Loucy (cell line): ENCODE measurements around the gene FCHSD2.

Source experiments
- H2AFZ ChIP-seq: fragments of 200-600 bp; sonication (generic); 2 replicates; pipeline ENCODE4 v1.6.0; 2016; ENCODE audit warnings: antibody characterized with exemption, mild to moderate bottlenecking, low read length, moderate library complexity
- H3F3A ChIP-seq: fragments of 200-600 bp; 2 replicates; pipeline ENCODE4 v1.6.0; 2016; ENCODE audit warnings: antibody characterized with exemption, low read depth, mild to moderate bottlenecking
- H3K27me3 ChIP-seq: fragments of 200-600 bp; sonication (generic); 2 replicates; pipeline ENCODE4 v1.6.1; 2014; ENCODE audit warnings: low read length, mild to moderate bottlenecking; ENCODE audit not compliant: insufficient read depth, poor library complexity, severe bottlenecking
- H3K36me3 ChIP-seq: fragments of 200-600 bp; sonication (generic); 2 replicates; pipeline ENCODE4 v1.6.1; 2016; ENCODE audit warnings: low read length; ENCODE audit not compliant: insufficient read depth
- H3K4me1 ChIP-seq: fragments of 200-600 bp; sonication (generic); 2 replicates; pipeline ENCODE4 v1.5.1; 2014; ENCODE audit warnings: low read length, mild to moderate bottlenecking; ENCODE audit not compliant: insufficient read depth, poor library complexity, severe bottlenecking
- H3K4me2 ChIP-seq: fragments of 200-600 bp; sonication (generic); 2 replicates; pipeline ENCODE4 v1.6.0; 2014; ENCODE audit warnings: antibody characterized with exemption, low read length, low read depth, mild to moderate bottlenecking; ENCODE audit not compliant: poor library complexity, severe bottlenecking
- H3K4me3 ChIP-seq: fragments of 200-600 bp; sonication (generic); 2 replicates; pipeline ENCODE4 v1.5.1; 2014; ENCODE audit warnings: low read length, mild to moderate bottlenecking, mixed read lengths; ENCODE audit not compliant: poor library complexity, severe bottlenecking
- H3K79me2 ChIP-seq: fragments of 200-600 bp; sonication (generic); 2 replicates; pipeline ENCODE4 v1.6.1; 2014; ENCODE audit warnings: low read length; ENCODE audit not compliant: insufficient read depth
- H3K9ac ChIP-seq: fragments of 200-600 bp; sonication (generic); 2 replicates; pipeline ENCODE4 v1.6.0; 2014; ENCODE audit warnings: mild to moderate bottlenecking, low read depth, low read length, moderate library complexity; ENCODE audit not compliant: poor library complexity, severe bottlenecking
- H3K9me2 ChIP-seq: fragments of 200-600 bp; sonication (generic); replicated peaks from 2 replicates; pipeline ENCODE4 v1.6.1; 2016; ENCODE audit warnings: low read depth, low read length, mixed read lengths
- H3K9me3 ChIP-seq: fragments of 200-600 bp; sonication (generic); 2 replicates; pipeline ENCODE4 v1.6.1; 2014; ENCODE audit warnings: mild to moderate bottlenecking, antibody characterized with exemption, low read length, low read depth; ENCODE audit not compliant: insufficient read depth
- H4K20me1 ChIP-seq: fragments of 200-600 bp; sonication (generic); 2 replicates; pipeline ENCODE4 v1.6.0; 2014; ENCODE audit warnings: antibody characterized with exemption, low read length, mild to moderate bottlenecking; ENCODE audit not compliant: insufficient read depth, poor library complexity, severe bottlenecking
- CTCF ChIP-seq: fragments of 200-600 bp; sonication (generic); conservative IDR thresholded peaks from 2 replicates; pipeline ENCODE4 v1.5.1; 2014; ENCODE audit warnings: mild to moderate bottlenecking, antibody characterized with exemption, low read length
- EZH2phosphoT487 ChIP-seq: fragments of 200-600 bp; IDR thresholded peaks from 2 replicates; pipeline ENCODE4 v1.6.1; 2018; ENCODE audit warnings: antibody characterized with exemption, mild to moderate bottlenecking, moderate library complexity, borderline replicate concordance

FCHSD2 gene

GRCh38 chr11:72856551-72857345 is 285.4 kb downstream of the FCHSD2 start:
- no peaks in the 10 kb centered on the region for H3K9me2 ChIP-seq
- no peaks in the 10 kb centered on the region for H3F3A ChIP-seq
- no peak overlapping the region for H3K4me3 ChIP-seq
- H3K4me2 ChIP-seq = no peak overlapping the region
- TF ChIP-seq CTCF = no peak
- no peak for TF ChIP-seq EZH2phosphoT487
- peaks cover 18% of the 10 kb centered on the region; the same call in 1 of the 2 replicates for H3K79me2 ChIP-seq
- H3K36me3 ChIP-seq = peaks cover 80% of the 10 kb centered on the region
- no peak overlapping the region for H2AFZ ChIP-seq
- H3K9ac ChIP-seq = no peak overlapping the region
- no peaks in the 10 kb centered on the region for H4K20me1 ChIP-seq
- no peaks in the 10 kb centered on the region for H3K4me1 ChIP-seq
- no peaks in the 10 kb centered on the region for H3K27me3 ChIP-seq
- H3K9me3 ChIP-seq = no peaks in the 10 kb centered on the region

- no peak overlapping the region for H3K9ac ChIP-seq
Measured at GRCh38 chr11:72856065-72856464, 286.1 kb downstream of the FCHSD2 start.

GRCh38 chr11:72851726-72852125 is 290.4 kb downstream of the FCHSD2 start:
- Histone ChIP-seq H3K36me3 (peaks cover 71% of the 10 kb centered on the region), H3K79me2 (peaks cover 18% of the 10 kb centered on the region; the same call in 1 of the 2 replicates)
- no peak for TF ChIP-seq EZH2phosphoT487
- TF ChIP-seq CTCF = no peak

More at GRCh38 chr11:72856065-72856464, 286.1 kb downstream of the FCHSD2 start:
- Histone ChIP-seq H4K20me1 (no peaks in the 10 kb centered on the region), H3K9me2 (no peaks in the 10 kb centered on the region), H2AFZ (no peak overlapping the region), H3F3A (no peaks in the 10 kb centered on the region; the same call in 1 of the 2 replicates), H3K4me1 (no peaks in the 10 kb centered on the region), H3K79me2 (peaks cover 18% of the 10 kb centered on the region; the same call in 1 of the 2 replicates), H3K9me3 (no peaks in the 10 kb centered on the region), H3K27me3 (no peaks in the 10 kb centered on the region), H3K4me3 (no peak overlapping the region), H3K36me3 (peaks cover 81% of the 10 kb centered on the region), H3K4me2 (no peak overlapping the region)
- no peak for TF ChIP-seq EZH2phosphoT487
- no peak for TF ChIP-seq CTCF

More at GRCh38 chr11:72851726-72852125, 290.4 kb downstream of the FCHSD2 start:
- Histone ChIP-seq H3K27me3 (no peaks in the 10 kb centered on the region), H3K9me2 (no peaks in the 10 kb centered on the region), H3K4me2 (no peak overlapping the region), H3K4me1 (no peaks in the 10 kb centered on the region), H4K20me1 (peaks cover 2% of the 10 kb centered on the region), H3K9ac (no peak overlapping the region), H3K4me3 (no peak overlapping the region), H3K9me3 (no peaks in the 10 kb centered on the region), H3F3A (no peaks in the 10 kb centered on the region; the same call in 1 of the 2 replicates), H2AFZ (no peak overlapping the region)
